Naive thymus-derived CD8-positive, alpha-beta T cell (primary cell): Measurements from ENCODE around the gene RNPEPL1. TPM values are rescaled to one million over a fixed set of nuclear protein-coding genes. Genes with fewer than 3 reads are reported as not detected.
"Not testable (repeated sequence)": the region's sequence is repeated elsewhere in the genome, so short reads cannot be mapped to it uniquely, and the experiment has no call there.

ENCODE experiments used
- ATAC-seq, 2 donors: fragments of 150-1000 bp; cut with Tn5 transposase in 1 of 2; sonication (Bioruptor Pico), chemical (Tn5 transposase) in 1 of 2; 1 replicate in 1 of 2; 2 replicates in 1 of 2; pipeline ENCODE4 v1.10.0; 2021; ENCODE audit warnings: mild to moderate bottlenecking in 2 of 2, moderate library complexity in 2 of 2
- POLR2A ChIA-PET: fragments of 350-600 bp; sonication (Branson Sonifier 250); formaldehyde crosslinking; loops from one replicate; lab custom pipeline; 2021; ENCODE audit warnings: antibody characterized with exemption; lab: Charles Lee
- DNase-seq, 10 donors: peaks; one replicate each; pipeline versions ENCODE4 v3.0.0 to v3.0.0-alpha.2; 2020 to 2022
- H3K27ac Mint-ChIP-seq, 10 donors: one replicate each; pipeline ENCODE4 v1.8.0; 2020 to 2022; ENCODE audit warnings: mild to moderate bottlenecking in 10 of 10, mixed read lengths in 10 of 10, moderate library complexity in 4 of 10, inconsistent platforms in 1 of 10
- H3K27me3 Mint-ChIP-seq, 5 donors: one replicate each; pipeline ENCODE4 v1.8.0; 2021 to 2022; ENCODE audit warnings: mixed read lengths in 5 of 5
- H3K36me3 Mint-ChIP-seq, 3 donors: one replicate each; pipeline ENCODE4 v1.8.0; 2020 to 2022; ENCODE audit warnings: mixed read lengths in 3 of 3, mild to moderate bottlenecking in 2 of 3, inconsistent platforms in 1 of 3
- H3K4me1 Mint-ChIP-seq, 4 donors: one replicate each; pipeline ENCODE4 v1.8.0; 2021 to 2022; ENCODE audit warnings: mixed read lengths in 4 of 4
- H3K4me3 Mint-ChIP-seq, 10 donors: one replicate each; pipeline ENCODE4 v1.8.0; 2020 to 2022; ENCODE audit warnings: mild to moderate bottlenecking in 10 of 10, mixed read lengths in 10 of 10, moderate library complexity in 6 of 10, inconsistent platforms in 1 of 10
- H3K9me3 Mint-ChIP-seq, 9 donors: one replicate each; pipeline ENCODE4 v1.8.0; 2020 to 2022; ENCODE audit warnings: mixed read lengths in 9 of 9, mild to moderate bottlenecking in 3 of 9, inconsistent platforms in 1 of 9, moderate library complexity in 1 of 9
- polyA plus RNA-seq, 3 donors: library from polyadenylated mRNA; unstranded; fragments of 300-500 nt; fragmentation: Illumina TruSeq; gene quantifications; one replicate each; pipeline ENCODE4 v1.2.3, GENCODE V29; 2021
- total RNA-seq, 8 experiments: library from RNA in 2 of 8; stranded (reverse) in 2 of 8; gene quantifications; one replicate each; pipeline ENCODE4 v1.2.3 and lab custom pipeline; 2021 to 2026

The RNPEPL1 gene
- total and polyA plus RNA-seq, 5 experiments from 2014 or later, result 17.8 to 123 (median 67.0) TPM

- Mint-ChIP-seq H3K4me1 (peaks cover 0 to 14% (median 1%) of the 10 kb centered on the region in 4 donors), H3K27me3 (no peaks in the 10 kb centered on the region), H3K4me3 (no peak overlapping the region), H3K36me3 (peaks cover 25 to 66% (median 52%) of the 10 kb centered on the region in 3 donors), H3K27ac (peak overlapping the region in 1 of 10 donors; percentile 41), H3K9me3 (peaks cover 0 to 24% (median 12%) of the 10 kb centered on the region in 9 donors)
- DNase-seq (no peak), ATAC-seq (no peak)
- POLR2A ChIA-PET, result no interaction called here
Measured at GRCh38 chr2:240526521-240526920, 41.8 kb upstream of the RNPEPL1 start.

- Mint-ChIP-seq H3K4me1 (peaks cover 0 to 14% (median 1%) of the 10 kb centered on the region in 4 donors), H3K27me3 (no peaks in the 10 kb centered on the region), H3K4me3 (no peak overlapping the region), H3K36me3 (peaks cover 33 to 67% (median 58%) of the 10 kb centered on the region in 3 donors), H3K9me3 (peaks cover 0 to 31% (median 19%) of the 10 kb centered on the region in 9 donors), H3K27ac (peak overlapping the region in 2 of 10 donors; percentile 5 to 29)
- ATAC-seq (no peak), DNase-seq (no peak)
- POLR2A ChIA-PET, result no interaction called here
Measured at GRCh38 chr2:240527153-240527750, 41.0 kb upstream of the RNPEPL1 start.

- H3K27me3 Mint-ChIP-seq, result no peaks in the 10 kb centered on the region
- DNase-seq, result no peak
- POLR2A ChIA-PET, result no interaction called here
- H3K27ac Mint-ChIP-seq, result peak overlapping the region in 2 of 10 donors; percentile 15 to 48
- H3K4me3 Mint-ChIP-seq, result no peak overlapping the region
- no peak for ATAC-seq
- H3K9me3 Mint-ChIP-seq, result peaks cover 0 to 38% (median 26%) of the 10 kb centered on the region in 9 donors
- peaks cover 0 to 12% (median 1%) of the 10 kb centered on the region in 4 donors for H3K4me1 Mint-ChIP-seq
- peaks cover 28 to 71% (median 57%) of the 10 kb centered on the region in 3 donors for H3K36me3 Mint-ChIP-seq
Measured at GRCh38 chr2:240528406-240529040, 39.8 kb upstream of the RNPEPL1 start.

- Mint-ChIP-seq H3K4me3 (no peak overlapping the region), H3K27me3 (no peaks in the 10 kb centered on the region), H3K9me3 (peaks cover 0 to 43% (median 26%) of the 10 kb centered on the region in 9 donors), H3K36me3 (peaks cover 30 to 71% (median 60%) of the 10 kb centered on the region in 3 donors), H3K27ac (peak overlapping the region in 2 of 10 donors; percentile 53 to 89), H3K4me1 (peaks cover 0 to 12% (median 2%) of the 10 kb centered on the region in 4 donors)
- POLR2A ChIA-PET, result no interaction called here
- DNase-seq, result no peak
- ATAC-seq, result no peak
Measured at GRCh38 chr2:240529344-240529999, 38.8 kb upstream of the RNPEPL1 start.

GRCh38 chr2:240530181-240530580 is 38.1 kb upstream of the RNPEPL1 start:
- Mint-ChIP-seq H3K4me3 (no peak overlapping the region), H3K4me1 (peaks cover 0 to 13% (median under 1%) of the 10 kb centered on the region in 4 donors), H3K36me3 (peaks cover 23 to 67% (median 62%) of the 10 kb centered on the region in 3 donors), H3K9me3 (peaks cover 0 to 39% (median 24%) of the 10 kb centered on the region in 9 donors), H3K27me3 (no peaks in the 10 kb centered on the region), H3K27ac (no peak overlapping the region)
- ATAC-seq (no peak), DNase-seq (no peak)
- POLR2A ChIA-PET, result no interaction called here

GRCh38 chr2:240531038-240531437 is 37.2 kb upstream of the RNPEPL1 start:
- peaks cover 22 to 65% (median 62%) of the 10 kb centered on the region in 3 donors for H3K36me3 Mint-ChIP-seq
- DNase-seq, result no peak
- no peak overlapping the region for H3K4me3 Mint-ChIP-seq
- H3K9me3 Mint-ChIP-seq, result peaks cover 0 to 37% (median 24%) of the 10 kb centered on the region in 9 donors
- no peaks in the 10 kb centered on the region for H3K27me3 Mint-ChIP-seq
- POLR2A ChIA-PET, result no interaction called here
- H3K4me1 Mint-ChIP-seq, result peaks cover 3 to 15% (median 5%) of the 10 kb centered on the region in 4 donors
- no peak overlapping the region for H3K27ac Mint-ChIP-seq
- ATAC-seq, result no peak

GRCh38 chr2:240532031-240532775 is 36.1 kb upstream of the RNPEPL1 start:
- DNase-seq (no peak), ATAC-seq (no peak)
- H3K27ac Mint-ChIP-seq, result peak overlapping the region in 1 of 10 donors; percentile 13
- peaks cover 22 to 72% (median 60%) of the 10 kb centered on the region in 3 donors for H3K36me3 Mint-ChIP-seq
- POLR2A ChIA-PET, result no interaction called here
- H3K4me3 Mint-ChIP-seq, result no peak overlapping the region
- H3K27me3 Mint-ChIP-seq, result no peaks in the 10 kb centered on the region
- H3K9me3 Mint-ChIP-seq, result peaks cover 0 to 35% (median 20%) of the 10 kb centered on the region in 9 donors
- H3K4me1 Mint-ChIP-seq, result peaks cover 6 to 18% (median 10%) of the 10 kb centered on the region in 4 donors

GRCh38 chr2:240538031-240538780 is 30.1 kb upstream of the RNPEPL1 start:
- Mint-ChIP-seq H3K27ac (no peak overlapping the region), H3K4me3 (no peak overlapping the region), H3K36me3 (peaks cover 5 to 74% (median 34%) of the 10 kb centered on the region in 3 donors), H3K4me1 (peaks cover 8 to 34% (median 22%) of the 10 kb centered on the region in 4 donors), H3K9me3 (peaks cover 0 to 6% (median 0%) of the 10 kb centered on the region in 9 donors), H3K27me3 (no peaks in the 10 kb centered on the region)
- ATAC-seq, result no peak
- POLR2A ChIA-PET, result no interaction called here
- no peak for DNase-seq

GRCh38 chr2:240539101-240539500 is 29.2 kb upstream of the RNPEPL1 start:
- DNase-seq, POLR2A ChIA-PET, ATAC-seq, H3K27me3 Mint-ChIP-seq, H3K9me3 Mint-ChIP-seq, H3K4me3 Mint-ChIP-seq, H3K27ac Mint-ChIP-seq: not testable (repeated sequence)
- Mint-ChIP-seq H3K4me1 (peaks cover 8 to 34% (median 21%) of the 10 kb centered on the region in 4 donors), H3K36me3 (peaks cover under 1 to 71% (median 27%) of the 10 kb centered on the region in 3 donors)

GRCh38 chr2:240539906-240540305 is 28.4 kb upstream of the RNPEPL1 start:
- H3K27ac Mint-ChIP-seq, result peak overlapping the region in 1 of 10 donors; percentile 46
- POLR2A ChIA-PET, result interaction anchor here (1.2 kb wide), 1 partner anchor 26 kb away, joined by 4 read pairs; no protein-coding TSS in a partner anchor
- no peaks in the 10 kb centered on the region for H3K9me3 Mint-ChIP-seq
- H3K4me1 Mint-ChIP-seq, result peaks cover 8 to 34% (median 24%) of the 10 kb centered on the region in 4 donors
- H3K27me3 Mint-ChIP-seq, result no peaks in the 10 kb centered on the region
- peaks cover 0 to 67% (median 21%) of the 10 kb centered on the region in 3 donors for H3K36me3 Mint-ChIP-seq
- DNase-seq (no peak), ATAC-seq (no peak)
- no peak overlapping the region for H3K4me3 Mint-ChIP-seq

GRCh38 chr2:240551288-240551687 is 17.0 kb upstream of the RNPEPL1 start:
- no peak overlapping the region for H3K4me3 Mint-ChIP-seq
- H3K9me3 Mint-ChIP-seq, result peaks cover 0 to 4% (median 2%) of the 10 kb centered on the region in 9 donors
- H3K27ac Mint-ChIP-seq, result peak overlapping the region in 2 of 10 donors; percentile 3 to 55
- H3K4me1 Mint-ChIP-seq, result peaks cover 6 to 31% (median 21%) of the 10 kb centered on the region in 4 donors
- POLR2A ChIA-PET, result interaction anchor here (0.9 to 1.3 kb wide), 3 partner anchors 9 to 35 kb away, joined by 3 to 4 read pairs (median 3); partner anchors contain the start of genes CAPN10, DUSP28 and RNPEPL1
- peaks cover 9 to 50% (median 26%) of the 10 kb centered on the region in 3 donors for H3K36me3 Mint-ChIP-seq
- DNase-seq (no peak), ATAC-seq (no peak)
- H3K27me3 Mint-ChIP-seq, result no peaks in the 10 kb centered on the region
